ENCODE results near the gene LCN6. TPM values are rescaled to one million over a fixed set of nuclear protein-coding genes. Genes with fewer than 3 reads are reported as not detected.

LCN6 gene
- total RNA-seq, 4 donors from 2014 or later = 6.3 to 7.3 TPM; not detected in 2

DNA sequence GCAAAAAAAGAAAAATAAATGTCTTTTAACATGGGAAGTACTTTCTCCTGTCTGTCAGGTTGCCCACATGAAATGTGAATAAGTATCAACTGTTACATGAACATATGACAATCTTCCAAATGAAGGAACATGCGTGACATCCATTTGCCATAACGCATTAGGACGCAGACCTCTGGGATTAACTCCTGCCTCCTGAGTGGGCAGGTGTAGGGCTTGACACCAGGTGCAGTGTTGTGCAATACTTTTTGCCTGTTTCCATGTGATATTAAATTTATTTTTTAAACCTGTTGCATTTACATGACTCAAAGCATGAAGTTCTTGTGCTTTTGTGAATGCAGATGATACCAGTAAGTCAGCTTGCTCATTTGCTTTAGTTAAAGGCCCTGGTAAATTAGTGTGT is 34.1 kb upstream of the LCN6 start:
- intact Hi-C loops (cut with DNase I; ENCODE audit: low total_unique reads) = loop anchor here (5.0 kb wide), 1 partner anchor 250 kb away; the partner anchor contains the start of gene FUT7

DNA sequence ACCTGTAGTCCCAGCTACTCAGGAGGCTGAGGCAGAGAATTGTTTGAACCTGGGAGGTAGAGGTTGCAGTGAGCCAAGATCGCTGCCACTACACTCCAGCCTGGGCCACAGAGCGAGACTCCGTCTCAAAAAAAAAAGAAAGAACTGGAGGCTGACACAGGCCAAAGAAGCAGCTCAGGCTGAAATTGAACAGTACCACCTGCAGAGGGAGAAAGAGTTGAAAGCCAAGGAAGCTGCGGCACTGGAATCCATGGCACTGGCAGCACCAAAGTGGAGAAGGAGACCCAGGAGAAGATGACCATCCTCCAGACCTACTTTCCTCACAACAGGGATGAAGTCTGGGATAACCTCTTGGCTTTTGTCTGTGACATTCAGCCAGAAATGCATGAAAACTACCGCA is 31.5 kb upstream of the LCN6 start:
- intact Hi-C loops (cut with DNase I; ENCODE audit: low total_unique reads) = loop anchor here (5.0 kb wide), 1 partner anchor 252 kb away; the partner anchor contains the start of gene FUT7
- 79 to 84% methylated on average over 5 of the region's 5 CpGs for WGBS, 2 donors
- TF ChIP-seq, protein P1, sequence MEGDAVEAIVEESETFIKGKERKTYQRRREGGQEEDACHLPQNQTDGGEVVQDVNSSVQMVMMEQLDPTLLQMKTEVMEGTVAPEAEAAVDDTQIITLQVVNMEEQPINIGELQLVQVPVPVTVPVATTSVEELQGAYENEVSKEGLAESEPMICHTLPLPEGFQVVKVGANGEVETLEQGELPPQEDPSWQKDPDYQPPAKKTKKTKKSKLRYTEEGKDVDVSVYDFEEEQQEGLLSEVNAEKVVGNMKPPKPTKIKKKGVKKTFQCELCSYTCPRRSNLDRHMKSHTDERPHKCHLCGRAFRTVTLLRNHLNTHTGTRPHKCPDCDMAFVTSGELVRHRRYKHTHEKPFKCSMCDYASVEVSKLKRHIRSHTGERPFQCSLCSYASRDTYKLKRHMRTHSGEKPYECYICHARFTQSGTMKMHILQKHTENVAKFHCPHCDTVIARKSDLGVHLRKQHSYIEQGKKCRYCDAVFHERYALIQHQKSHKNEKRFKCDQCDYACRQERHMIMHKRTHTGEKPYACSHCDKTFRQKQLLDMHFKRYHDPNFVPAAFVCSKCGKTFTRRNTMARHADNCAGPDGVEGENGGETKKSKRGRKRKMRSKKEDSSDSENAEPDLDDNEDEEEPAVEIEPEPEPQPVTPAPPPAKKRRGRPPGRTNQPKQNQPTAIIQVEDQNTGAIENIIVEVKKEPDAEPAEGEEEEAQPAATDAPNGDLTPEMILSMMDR (IDR thresholded peaks at IDR 0.05) = no peak
- no peak for TF ChIP-seq POLR2A (IDR thresholded peaks at IDR 0.05)
- H3K4me3 ChIP-seq (ENCODE audit: low read depth, poor library complexity, severe bottlenecking) = no peak overlapping the region
- no peak for DNase-seq (ENCODE audit: low spot score in 2 of 2)

More for the DNA sequence above, 34.1 kb upstream of the LCN6 start:
- no peak for DNase-seq (ENCODE audit: low spot score in 2 of 2)
- TF ChIP-seq POLR2A (IDR thresholded peaks at IDR 0.05) = no peak
- TF ChIP-seq, protein P1 (IDR thresholded peaks at IDR 0.05) = no peak
- no peak overlapping the region for H3K4me3 ChIP-seq (ENCODE audit: low read depth, poor library complexity, severe bottlenecking)
- 84 to 95% methylated on average over 3 of the region's 3 CpGs for WGBS, 2 donors

DNA sequence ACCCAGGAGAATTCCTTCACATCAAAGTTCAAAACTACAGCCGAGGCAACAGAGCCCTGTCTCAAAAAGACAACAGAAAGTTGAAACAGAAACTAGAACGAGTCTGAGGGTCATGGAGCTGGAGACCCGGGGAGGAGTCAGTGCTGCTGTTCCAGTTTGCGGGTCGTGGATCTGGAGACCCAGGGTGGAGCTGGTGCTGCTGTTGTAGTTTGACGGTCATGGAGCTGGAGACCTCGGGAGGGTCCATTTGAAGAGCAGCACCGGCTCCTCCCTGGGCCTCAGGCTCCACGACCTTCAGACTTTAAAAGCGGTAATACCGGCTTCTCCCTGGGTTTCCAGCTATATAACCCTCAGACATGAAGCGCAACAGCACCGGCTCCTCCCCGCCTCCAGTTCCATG is 29.0 kb upstream of the LCN6 start:
- DNase-seq (ENCODE audit: low spot score in 2 of 2) = no peak
- H3K4me3 ChIP-seq (ENCODE audit: low read depth, poor library complexity, severe bottlenecking) = no peak overlapping the region
- TF ChIP-seq, protein P1 (IDR thresholded peaks at IDR 0.05) = no peak
- TF ChIP-seq POLR2A (IDR thresholded peaks at IDR 0.05) = no peak
- intact Hi-C loops (cut with DNase I; ENCODE audit: low total_unique reads) = no loop called here
- 62 to 72% methylated on average over 14 of the region's 14 CpGs for WGBS, 2 donors

DNA sequence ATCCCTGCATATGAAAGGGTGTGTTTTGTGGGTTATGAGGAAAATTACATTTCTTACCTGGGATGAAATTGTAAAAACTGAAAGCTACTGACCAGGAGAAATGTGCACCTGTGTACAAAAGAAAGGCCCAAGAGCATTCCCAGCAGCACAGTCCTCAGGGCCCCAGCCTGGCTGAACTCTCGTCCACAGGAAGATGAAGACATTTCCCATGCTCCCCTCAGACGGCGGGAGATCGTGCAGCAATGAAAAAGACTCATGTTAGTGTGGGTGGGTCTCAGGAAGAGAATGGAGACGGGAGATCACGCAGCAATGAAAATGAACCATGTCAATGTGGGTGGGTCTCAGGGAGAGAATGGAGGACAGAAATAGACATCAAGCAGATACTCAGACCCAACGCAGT is 28.6 kb upstream of the LCN6 start:
- DNase-seq (ENCODE audit: low spot score in 2 of 2) = no peak
- 52 to 63% methylated on average over 7 of the region's 7 CpGs for WGBS, 2 donors
- intact Hi-C loops (cut with DNase I; ENCODE audit: low total_unique reads) = no loop called here

DNA sequence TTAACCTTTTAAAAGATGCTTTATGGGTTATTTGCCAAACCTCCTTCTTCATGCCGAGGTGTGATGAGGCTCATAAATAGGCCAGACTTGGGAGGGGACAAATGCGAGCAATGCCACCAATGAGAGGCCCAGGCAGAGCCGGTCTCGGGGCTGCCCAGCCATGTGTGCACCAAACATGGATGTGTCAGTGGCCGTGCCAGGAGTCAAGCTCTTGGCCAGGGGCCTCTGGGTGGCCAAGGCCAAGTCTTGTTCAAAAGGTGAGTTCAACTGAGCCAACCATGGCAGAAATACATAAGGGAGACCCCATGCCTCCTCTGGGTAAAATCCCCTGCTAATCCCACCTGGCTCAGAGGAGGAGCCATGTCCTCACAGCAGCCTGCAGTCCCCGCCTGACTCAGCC is 26.9 kb upstream of the LCN6 start:
- no peak for DNase-seq (ENCODE audit: low spot score in 2 of 2)
- no peak for TF ChIP-seq POLR2A (IDR thresholded peaks at IDR 0.05)
- TF ChIP-seq, protein P1 (IDR thresholded peaks at IDR 0.05) = no peak
- H3K4me3 ChIP-seq (ENCODE audit: low read depth, poor library complexity, severe bottlenecking) = no peak overlapping the region
- 82 to 90% methylated on average over 5 to 6 of the region's 6 CpGs for WGBS, 2 donors
- intact Hi-C loops (cut with DNase I; ENCODE audit: low total_unique reads) = no loop called here

More for the DNA sequence above, 28.6 kb upstream of the LCN6 start:
- TF ChIP-seq, protein P1 (IDR thresholded peaks at IDR 0.05) = no peak
- no peak for TF ChIP-seq POLR2A (IDR thresholded peaks at IDR 0.05)
- H3K4me3 ChIP-seq (ENCODE audit: low read depth, poor library complexity, severe bottlenecking) = no peak overlapping the region

DNA sequence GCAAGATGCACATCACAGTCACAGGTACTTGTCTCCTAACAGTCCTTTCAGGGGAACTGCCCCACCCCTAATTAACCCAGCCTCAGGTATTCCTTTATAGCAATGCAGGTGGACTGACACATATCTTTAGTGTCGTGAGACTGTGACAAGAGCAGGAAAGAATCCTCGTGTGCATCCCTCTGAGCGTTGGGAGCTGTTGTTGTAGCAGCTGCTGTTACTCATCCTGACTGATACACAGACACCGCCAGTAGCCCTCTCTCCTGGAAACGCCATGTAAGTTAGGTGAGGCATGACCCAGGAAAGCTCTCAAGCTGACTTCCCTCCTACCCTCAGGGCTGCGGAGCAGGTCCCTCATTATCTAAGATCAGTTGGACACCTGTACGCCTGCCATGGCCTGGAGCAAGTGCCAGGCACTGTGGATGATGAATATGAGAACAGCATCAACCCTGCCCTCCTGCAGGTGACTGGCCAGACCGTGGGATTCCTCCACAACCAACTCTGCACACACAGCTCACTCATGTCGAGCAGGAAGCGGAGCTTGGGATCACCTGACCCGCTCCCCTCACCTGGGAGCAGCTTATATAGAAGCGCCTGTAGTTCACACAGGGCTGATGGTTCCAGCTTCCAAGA is 26.2 kb upstream of the LCN6 start:
- no peak for DNase-seq (ENCODE audit: low spot score in 2 of 2)
- 87 to 90% methylated on average over 5 to 12 of the region's 12 CpGs for WGBS, 2 donors
- intact Hi-C loops (cut with DNase I; ENCODE audit: low total_unique reads) = no loop called here
- TF ChIP-seq, protein P1 (IDR thresholded peaks at IDR 0.05) = no peak
- TF ChIP-seq POLR2A (IDR thresholded peaks at IDR 0.05) = no peak
- no peak overlapping the region for H3K4me3 ChIP-seq (ENCODE audit: low read depth, poor library complexity, severe bottlenecking)
